ENCODE measurements around the gene TGM4.

DNA sequence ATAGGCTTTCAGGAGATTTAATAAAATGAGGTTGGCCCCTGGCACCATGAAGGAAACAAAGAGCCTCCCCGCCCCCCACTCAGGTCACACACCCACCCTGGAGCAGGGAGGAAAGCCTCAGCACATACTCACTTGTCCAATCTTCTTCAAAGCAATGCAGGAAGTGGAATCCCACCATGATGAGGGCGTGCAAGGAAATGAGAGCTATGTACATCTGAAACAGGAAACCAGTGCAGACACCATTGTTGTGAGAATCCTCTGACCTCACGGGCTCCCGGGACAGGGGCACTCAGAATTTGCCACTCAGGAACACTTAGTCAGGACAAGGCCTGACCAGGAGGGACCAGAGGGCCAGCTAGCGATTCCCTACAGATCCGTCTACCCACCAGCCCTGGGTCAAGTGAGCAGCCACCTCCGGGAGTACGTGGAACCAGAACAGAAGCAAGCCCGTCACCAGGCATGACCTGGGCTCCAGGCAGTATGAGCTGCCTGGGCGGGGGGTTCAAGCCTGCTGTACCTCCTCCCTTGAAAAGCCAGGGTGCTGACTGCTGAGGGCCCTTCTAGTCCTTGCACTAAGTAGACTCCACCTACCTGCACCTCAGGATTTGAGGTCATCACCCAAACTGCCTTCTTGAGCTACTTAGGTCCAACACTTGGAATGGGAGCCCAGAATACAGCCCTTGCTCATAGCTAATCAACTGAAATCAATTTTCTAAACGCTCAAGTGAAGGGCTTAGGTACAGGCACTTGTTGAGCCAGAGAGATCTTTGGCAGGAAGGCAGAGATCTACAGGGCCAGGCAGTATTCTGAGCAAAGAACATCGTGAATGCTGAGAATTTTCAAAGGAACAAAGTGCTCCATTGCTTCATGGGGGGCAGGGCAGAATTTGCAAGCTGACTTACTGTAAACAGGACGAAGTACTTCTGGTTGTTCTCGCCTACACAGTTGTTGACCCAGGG, 58.9 kb downstream of the TGM4 start:
- TF ChIP-seq POLR2AphosphoS5 (IDR thresholded peaks at IDR 0.05; ENCODE audit: low read depth) (no peak), JUNB (IDR thresholded peaks at IDR 0.05; ENCODE audit: unreplicated experiment) (no peak), EZH2 (IDR thresholded peaks at IDR 0.05; ENCODE audit: low read depth, unreplicated experiment) (no peak), EZH2phosphoT487 (IDR thresholded peaks at IDR 0.05; ENCODE audit: unreplicated experiment) (no peak), CREB1 (CRISPR knock-in tag; IDR thresholded peaks at IDR 0.05; ENCODE audit: low read depth) (no peak), ETS1 (IDR thresholded peaks at IDR 0.05) (no peak), ZNF331 (CRISPR knock-in tag; IDR thresholded peaks at IDR 0.05; ENCODE audit: low read depth) (no peak), STAT1 (IDR thresholded peaks at IDR 0.05; ENCODE audit: unreplicated experiment) (no peak), NANOG (IDR thresholded peaks at IDR 0.05; ENCODE audit: borderline replicate concordance) (no peak), ZNF114 (CRISPR knock-in tag; IDR thresholded peaks at IDR 0.05) (no peak)
- TF ChIP-seq, protein P1, sequence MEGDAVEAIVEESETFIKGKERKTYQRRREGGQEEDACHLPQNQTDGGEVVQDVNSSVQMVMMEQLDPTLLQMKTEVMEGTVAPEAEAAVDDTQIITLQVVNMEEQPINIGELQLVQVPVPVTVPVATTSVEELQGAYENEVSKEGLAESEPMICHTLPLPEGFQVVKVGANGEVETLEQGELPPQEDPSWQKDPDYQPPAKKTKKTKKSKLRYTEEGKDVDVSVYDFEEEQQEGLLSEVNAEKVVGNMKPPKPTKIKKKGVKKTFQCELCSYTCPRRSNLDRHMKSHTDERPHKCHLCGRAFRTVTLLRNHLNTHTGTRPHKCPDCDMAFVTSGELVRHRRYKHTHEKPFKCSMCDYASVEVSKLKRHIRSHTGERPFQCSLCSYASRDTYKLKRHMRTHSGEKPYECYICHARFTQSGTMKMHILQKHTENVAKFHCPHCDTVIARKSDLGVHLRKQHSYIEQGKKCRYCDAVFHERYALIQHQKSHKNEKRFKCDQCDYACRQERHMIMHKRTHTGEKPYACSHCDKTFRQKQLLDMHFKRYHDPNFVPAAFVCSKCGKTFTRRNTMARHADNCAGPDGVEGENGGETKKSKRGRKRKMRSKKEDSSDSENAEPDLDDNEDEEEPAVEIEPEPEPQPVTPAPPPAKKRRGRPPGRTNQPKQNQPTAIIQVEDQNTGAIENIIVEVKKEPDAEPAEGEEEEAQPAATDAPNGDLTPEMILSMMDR (conservative IDR thresholded peaks at IDR 0.05; ENCODE audit: low read depth in 2 of 2): no peak
- TF ChIP-seq, protein P2, sequence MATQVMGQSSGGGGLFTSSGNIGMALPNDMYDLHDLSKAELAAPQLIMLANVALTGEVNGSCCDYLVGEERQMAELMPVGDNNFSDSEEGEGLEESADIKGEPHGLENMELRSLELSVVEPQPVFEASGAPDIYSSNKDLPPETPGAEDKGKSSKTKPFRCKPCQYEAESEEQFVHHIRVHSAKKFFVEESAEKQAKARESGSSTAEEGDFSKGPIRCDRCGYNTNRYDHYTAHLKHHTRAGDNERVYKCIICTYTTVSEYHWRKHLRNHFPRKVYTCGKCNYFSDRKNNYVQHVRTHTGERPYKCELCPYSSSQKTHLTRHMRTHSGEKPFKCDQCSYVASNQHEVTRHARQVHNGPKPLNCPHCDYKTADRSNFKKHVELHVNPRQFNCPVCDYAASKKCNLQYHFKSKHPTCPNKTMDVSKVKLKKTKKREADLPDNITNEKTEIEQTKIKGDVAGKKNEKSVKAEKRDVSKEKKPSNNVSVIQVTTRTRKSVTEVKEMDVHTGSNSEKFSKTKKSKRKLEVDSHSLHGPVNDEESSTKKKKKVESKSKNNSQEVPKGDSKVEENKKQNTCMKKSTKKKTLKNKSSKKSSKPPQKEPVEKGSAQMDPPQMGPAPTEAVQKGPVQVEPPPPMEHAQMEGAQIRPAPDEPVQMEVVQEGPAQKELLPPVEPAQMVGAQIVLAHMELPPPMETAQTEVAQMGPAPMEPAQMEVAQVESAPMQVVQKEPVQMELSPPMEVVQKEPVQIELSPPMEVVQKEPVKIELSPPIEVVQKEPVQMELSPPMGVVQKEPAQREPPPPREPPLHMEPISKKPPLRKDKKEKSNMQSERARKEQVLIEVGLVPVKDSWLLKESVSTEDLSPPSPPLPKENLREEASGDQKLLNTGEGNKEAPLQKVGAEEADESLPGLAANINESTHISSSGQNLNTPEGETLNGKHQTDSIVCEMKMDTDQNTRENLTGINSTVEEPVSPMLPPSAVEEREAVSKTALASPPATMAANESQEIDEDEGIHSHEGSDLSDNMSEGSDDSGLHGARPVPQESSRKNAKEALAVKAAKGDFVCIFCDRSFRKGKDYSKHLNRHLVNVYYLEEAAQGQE (IDR thresholded peaks at IDR 0.05; ENCODE audit: unreplicated experiment): no peak
- TF ChIP-seq, protein P3, sequence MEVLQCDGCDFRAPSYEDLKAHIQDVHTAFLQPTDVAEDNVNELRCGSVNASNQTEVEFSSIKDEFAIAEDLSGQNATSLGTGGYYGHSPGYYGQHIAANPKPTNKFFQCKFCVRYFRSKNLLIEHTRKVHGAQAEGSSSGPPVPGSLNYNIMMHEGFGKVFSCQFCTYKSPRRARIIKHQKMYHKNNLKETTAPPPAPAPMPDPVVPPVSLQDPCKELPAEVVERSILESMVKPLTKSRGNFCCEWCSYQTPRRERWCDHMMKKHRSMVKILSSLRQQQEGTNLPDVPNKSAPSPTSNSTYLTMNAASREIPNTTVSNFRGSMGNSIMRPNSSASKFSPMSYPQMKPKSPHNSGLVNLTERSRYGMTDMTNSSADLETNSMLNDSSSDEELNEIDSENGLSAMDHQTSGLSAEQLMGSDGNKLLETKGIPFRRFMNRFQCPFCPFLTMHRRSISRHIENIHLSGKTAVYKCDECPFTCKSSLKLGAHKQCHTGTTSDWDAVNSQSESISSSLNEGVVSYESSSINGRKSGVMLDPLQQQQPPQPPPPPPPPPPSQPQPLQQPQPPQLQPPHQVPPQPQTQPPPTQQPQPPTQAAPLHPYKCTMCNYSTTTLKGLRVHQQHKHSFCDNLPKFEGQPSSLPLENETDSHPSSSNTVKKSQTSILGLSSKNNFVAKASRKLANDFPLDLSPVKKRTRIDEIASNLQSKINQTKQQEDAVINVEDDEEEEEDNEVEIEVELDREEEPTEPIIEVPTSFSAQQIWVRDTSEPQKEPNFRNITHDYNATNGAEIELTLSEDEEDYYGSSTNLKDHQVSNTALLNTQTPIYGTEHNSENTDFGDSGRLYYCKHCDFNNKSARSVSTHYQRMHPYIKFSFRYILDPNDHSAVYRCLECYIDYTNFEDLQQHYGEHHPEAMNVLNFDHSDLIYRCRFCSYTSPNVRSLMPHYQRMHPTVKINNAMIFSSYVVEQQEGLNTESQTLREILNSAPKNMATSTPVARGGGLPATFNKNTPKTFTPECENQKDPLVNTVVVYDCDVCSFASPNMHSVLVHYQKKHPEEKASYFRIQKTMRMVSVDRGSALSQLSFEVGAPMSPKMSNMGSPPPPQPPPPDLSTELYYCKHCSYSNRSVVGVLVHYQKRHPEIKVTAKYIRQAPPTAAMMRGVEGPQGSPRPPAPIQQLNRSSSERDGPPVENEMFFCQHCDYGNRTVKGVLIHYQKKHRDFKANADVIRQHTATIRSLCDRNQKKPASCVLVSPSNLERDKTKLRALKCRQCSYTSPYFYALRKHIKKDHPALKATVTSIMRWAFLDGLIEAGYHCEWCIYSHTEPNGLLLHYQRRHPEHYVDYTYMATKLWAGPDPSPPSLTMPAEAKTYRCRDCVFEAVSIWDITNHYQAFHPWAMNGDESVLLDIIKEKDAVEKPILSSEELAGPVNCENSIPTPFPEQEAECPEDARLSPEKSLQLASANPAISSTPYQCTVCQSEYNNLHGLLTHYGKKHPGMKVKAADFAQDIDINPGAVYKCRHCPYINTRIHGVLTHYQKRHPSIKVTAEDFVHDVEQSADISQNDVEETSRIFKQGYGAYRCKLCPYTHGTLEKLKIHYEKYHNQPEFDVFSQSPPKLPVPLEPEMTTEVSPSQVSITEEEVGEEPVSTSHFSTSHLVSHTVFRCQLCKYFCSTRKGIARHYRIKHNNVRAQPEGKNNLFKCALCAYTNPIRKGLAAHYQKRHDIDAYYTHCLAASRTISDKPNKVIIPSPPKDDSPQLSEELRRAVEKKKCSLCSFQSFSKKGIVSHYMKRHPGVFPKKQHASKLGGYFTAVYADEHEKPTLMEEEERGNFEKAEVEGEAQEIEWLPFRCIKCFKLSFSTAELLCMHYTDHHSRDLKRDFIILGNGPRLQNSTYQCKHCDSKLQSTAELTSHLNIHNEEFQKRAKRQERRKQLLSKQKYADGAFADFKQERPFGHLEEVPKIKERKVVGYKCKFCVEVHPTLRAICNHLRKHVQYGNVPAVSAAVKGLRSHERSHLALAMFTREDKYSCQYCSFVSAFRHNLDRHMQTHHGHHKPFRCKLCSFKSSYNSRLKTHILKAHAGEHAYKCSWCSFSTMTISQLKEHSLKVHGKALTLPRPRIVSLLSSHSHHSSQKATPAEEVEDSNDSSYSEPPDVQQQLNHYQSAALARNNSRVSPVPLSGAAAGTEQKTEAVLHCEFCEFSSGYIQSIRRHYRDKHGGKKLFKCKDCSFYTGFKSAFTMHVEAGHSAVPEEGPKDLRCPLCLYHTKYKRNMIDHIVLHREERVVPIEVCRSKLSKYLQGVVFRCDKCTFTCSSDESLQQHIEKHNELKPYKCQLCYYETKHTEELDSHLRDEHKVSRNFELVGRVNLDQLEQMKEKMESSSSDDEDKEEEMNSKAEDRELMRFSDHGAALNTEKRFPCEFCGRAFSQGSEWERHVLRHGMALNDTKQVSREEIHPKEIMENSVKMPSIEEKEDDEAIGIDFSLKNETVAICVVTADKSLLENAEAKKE (CRISPR knock-in tag; IDR thresholded peaks at IDR 0.05): no peak
